GM23338 (cell line): Measurements from ENCODE around the gene SEM1. TPM values are rescaled to one million over a fixed set of nuclear protein-coding genes. Genes with fewer than 3 reads are reported as not detected.

Source experiments
- ATAC-seq: fragments of 200-7000 bp; cut with Tn5 transposase; 3 replicates; pipeline ENCODE4 v1.9.1; 2020
- DNase-seq: peaks from one replicate; pipeline ENCODE4 v3.0.0-alpha.2; 2015; ENCODE audit warnings: low spot score
- H2AFZ ChIP-seq: fragments of 200-600 bp; sonication (generic); 2 replicates; pipeline ENCODE4 v1.8.0; 2016; ENCODE audit warnings: antibody characterized with exemption, mild to moderate bottlenecking, moderate library complexity
- H3F3A ChIP-seq: fragments of 200-600 bp; sonication (generic); replicated peaks from 2 replicates; pipeline ENCODE4 v1.8.0; 2017; ENCODE audit warnings: antibody characterized with exemption, mixed run types, low read depth
- H3K27ac ChIP-seq: fragments of 200-600 bp; sonication (generic); 2 replicates; pipeline ENCODE4 v1.6.1; 2016; ENCODE audit warnings: low read depth
- H3K27me3 ChIP-seq: fragments of 200-600 bp; sonication (generic); 2 replicates; pipeline ENCODE4 v1.8.0; 2016; ENCODE audit warnings: mild to moderate bottlenecking, mixed run types, moderate library complexity; ENCODE audit not compliant: insufficient read depth
- H3K36me3 ChIP-seq: fragments of 200-600 bp; sonication (generic); 2 replicates; pipeline ENCODE4 v1.8.0; 2016; ENCODE audit warnings: mild to moderate bottlenecking; ENCODE audit not compliant: insufficient read depth
- H3K4me1 ChIP-seq: fragments of 200-600 bp; sonication (generic); 2 replicates; pipeline ENCODE4 v1.8.0; 2016; ENCODE audit warnings: mild to moderate bottlenecking, moderate library complexity; ENCODE audit not compliant: insufficient read depth
- H3K4me2 ChIP-seq: fragments of 200-600 bp; sonication (generic); 2 replicates; pipeline ENCODE4 v1.7.1; 2017; ENCODE audit warnings: mixed run types
- H3K4me3 ChIP-seq: fragments of 200-600 bp; sonication (generic); 2 replicates; pipeline ENCODE4 v1.6.1; 2016; ENCODE audit warnings: mixed run types
- H3K79me2 ChIP-seq: fragments of 200-600 bp; sonication (generic); replicated peaks from 2 replicates; pipeline ENCODE4 v1.8.0; 2017; ENCODE audit warnings: mild to moderate bottlenecking; ENCODE audit not compliant: insufficient read depth
- H3K9me2 ChIP-seq: fragments of 200-600 bp; sonication (generic); 2 replicates; pipeline ENCODE4 v1.8.0; 2017; ENCODE audit not compliant: insufficient read depth
- H4K20me1 ChIP-seq: fragments of 200-600 bp; sonication (generic); replicated peaks from 2 replicates; pipeline ENCODE4 v1.8.0; 2017; ENCODE audit warnings: mild to moderate bottlenecking; ENCODE audit not compliant: insufficient read depth
- H3K27ac Mint-ChIP-seq: 2 replicates; pipeline ENCODE4 v1.8.0; 2020; ENCODE audit warnings: inconsistent platforms, mild to moderate bottlenecking, moderate library complexity, mixed read lengths
- H3K27me3 Mint-ChIP-seq: 3 replicates; pipeline ENCODE4 v1.8.0; 2022; ENCODE audit warnings: low read depth, mild to moderate bottlenecking, moderate library complexity, mixed read lengths, inconsistent platforms; ENCODE audit not compliant: insufficient read depth, poor library complexity
- H3K36me3 Mint-ChIP-seq: 3 replicates; pipeline ENCODE4 v1.8.0; 2021; ENCODE audit warnings: low read depth, mild to moderate bottlenecking, inconsistent platforms, moderate library complexity, mixed read lengths
- H3K4me1 Mint-ChIP-seq: 3 replicates; pipeline ENCODE4 v1.8.0; 2020; ENCODE audit warnings: mild to moderate bottlenecking, inconsistent platforms, mixed read lengths
- H3K4me3 Mint-ChIP-seq: 3 replicates; pipeline ENCODE4 v1.8.0; 2021; ENCODE audit warnings: moderate library complexity, mild to moderate bottlenecking, inconsistent platforms, mixed read lengths
- H3K9me3 Mint-ChIP-seq: 3 replicates; pipeline ENCODE4 v1.8.0; 2020; ENCODE audit warnings: moderate library complexity, mild to moderate bottlenecking, inconsistent platforms, mixed read lengths
- CREB1 ChIP-seq: fragments of 250-450 bp; sonication (Bioruptor Pico); IDR thresholded peaks from 2 replicates; pipeline ENCODE4 v1.5.0; 2020; ENCODE audit warnings: low read depth, mild to moderate bottlenecking, moderate library complexity
- CTCF ChIP-seq, 2 experiments: fragments of 200-600 bp in 1 of 2; sonication (generic) in 1 of 2; conservative IDR thresholded peaks; 2 replicates each; pipeline versions ENCODE4 v1.5.1 to v1.6.1; 2016 to 2017; ENCODE audit warnings: antibody characterized with exemption in 2 of 2, low read depth in 2 of 2, mild to moderate bottlenecking in 2 of 2, moderate library complexity in 1 of 2
- EZH2 ChIP-seq: fragments of 200-600 bp; sonication (generic); IDR thresholded peaks from one replicate; pipeline ENCODE4 v1.8.0; 2017; ENCODE audit warnings: antibody characterized with exemption, mild to moderate bottlenecking, low read depth; ENCODE audit not compliant: unreplicated experiment
- EZH2phosphoT487 ChIP-seq: fragments of 200-600 bp; sonication (generic); IDR thresholded peaks from one replicate; pipeline ENCODE4 v1.8.1; 2018; ENCODE audit warnings: antibody characterized with exemption; ENCODE audit not compliant: unreplicated experiment
- JUNB ChIP-seq: IDR thresholded peaks from one replicate; pipeline ENCODE4 v1.6.1; 2016; ENCODE audit warnings: antibody characterized with exemption; ENCODE audit not compliant: unreplicated experiment
- NANOG ChIP-seq: IDR thresholded peaks from 2 replicates; pipeline ENCODE4 v1.6.1; 2016; ENCODE audit warnings: antibody characterized with exemption, borderline replicate concordance
- POLR2AphosphoS5 ChIP-seq: IDR thresholded peaks from 2 replicates; pipeline ENCODE4 v1.6.1; 2016; ENCODE audit warnings: antibody characterized with exemption, low read depth
- REST ChIP-seq: IDR thresholded peaks from one replicate; pipeline ENCODE4 v1.6.1; 2018; ENCODE audit warnings: antibody characterized with exemption; ENCODE audit not compliant: unreplicated experiment
- STAT1 ChIP-seq: IDR thresholded peaks from one replicate; pipeline ENCODE4 v1.6.1; 2016; ENCODE audit warnings: antibody characterized with exemption; ENCODE audit not compliant: unreplicated experiment
- ZNF114 ChIP-seq: fragments of 250-450 bp; sonication (Bioruptor Pico); IDR thresholded peaks from 2 replicates; pipeline ENCODE4 v1.5.0; 2020; ENCODE audit warnings: mild to moderate bottlenecking, moderate library complexity
- ZNF331 ChIP-seq: fragments of 250-450 bp; sonication (Bioruptor Pico); IDR thresholded peaks from 2 replicates; pipeline ENCODE4 v1.5.0; 2020; ENCODE audit warnings: low read depth, mild to moderate bottlenecking, moderate library complexity
- ZNF462 ChIP-seq: fragments of 250-450 bp; sonication (Bioruptor Pico); IDR thresholded peaks from 2 replicates; pipeline ENCODE4 v1.5.0; 2020; ENCODE audit warnings: mild to moderate bottlenecking, moderate library complexity
- polyA plus RNA-seq: library from polyadenylated mRNA; unstranded; fragments of >200 nt; fragmentation: Nextera tagmentation; extraction: Ambion mirVana; gene quantifications from 2 replicates; pipeline ENCODE4 v1.2.1, GENCODE V29; 2016
- total RNA-seq: library from RNA; depleted of rRNA; stranded (reverse); fragments of >200 nt; shearing (Covaris generic); gene quantifications from 2 replicates; pipeline ENCODE4 v1.2.3, GENCODE V29; 2014
- TF ChIP-seq, protein P1 (sequence below): IDR thresholded peaks from 2 replicates; pipeline ENCODE4 v1.6.1; 2016; ENCODE audit warnings: antibody characterized with exemption

SEM1 gene
- total and polyA plus RNA-seq, 2 experiments from 2014 or later = 71.7 to 1,042 TPM

GRCh38 chr7:96739609-96740008 is 30.0 kb upstream of the SEM1 start:
- TF ChIP-seq EZH2 (no peak), ZNF462 (CRISPR knock-in tag) (no peak), CTCF (conservative IDR thresholded peaks at IDR 0.05; ENCODE audit: low read depth in 2 of 2) (no peak), EZH2phosphoT487 (no peak), REST (no peak), JUNB (no peak), ZNF114 (CRISPR knock-in tag) (no peak), STAT1 (no peak), POLR2AphosphoS5 (no peak), NANOG (no peak), CREB1 (CRISPR knock-in tag) (no peak), ZNF331 (CRISPR knock-in tag) (no peak)
- TF ChIP-seq, protein P1, sequence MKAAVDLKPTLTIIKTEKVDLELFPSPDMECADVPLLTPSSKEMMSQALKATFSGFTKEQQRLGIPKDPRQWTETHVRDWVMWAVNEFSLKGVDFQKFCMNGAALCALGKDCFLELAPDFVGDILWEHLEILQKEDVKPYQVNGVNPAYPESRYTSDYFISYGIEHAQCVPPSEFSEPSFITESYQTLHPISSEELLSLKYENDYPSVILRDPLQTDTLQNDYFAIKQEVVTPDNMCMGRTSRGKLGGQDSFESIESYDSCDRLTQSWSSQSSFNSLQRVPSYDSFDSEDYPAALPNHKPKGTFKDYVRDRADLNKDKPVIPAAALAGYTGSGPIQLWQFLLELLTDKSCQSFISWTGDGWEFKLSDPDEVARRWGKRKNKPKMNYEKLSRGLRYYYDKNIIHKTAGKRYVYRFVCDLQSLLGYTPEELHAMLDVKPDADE = no peak
- Mint-ChIP-seq H3K4me1 (peaks cover 20% of the 10 kb centered on the region; the same call in 2 of the 3 replicates), H3K36me3 (no peaks in the 10 kb centered on the region), H3K4me3 (0 out of 3 replicates have a peak overlapping the region, but pooled peaks have one; percentile 3), H3K27me3 (no peaks in the 10 kb centered on the region), H3K9me3 (no peaks in the 10 kb centered on the region), H3K27ac (no peak overlapping the region)
- H4K20me1 ChIP-seq = no peaks in the 10 kb centered on the region
- no peaks in the 10 kb centered on the region for H3K79me2 ChIP-seq
- no peaks in the 10 kb centered on the region for H3K9me2 ChIP-seq
- H2AFZ ChIP-seq = no peak overlapping the region
- no peaks in the 10 kb centered on the region for H3K36me3 ChIP-seq
- no peak overlapping the region for H3K27ac ChIP-seq
- H3K4me1 ChIP-seq = peaks cover 18% of the 10 kb centered on the region
- DNase-seq = peak; percentile 18
- ATAC-seq = peak; percentile 80
- H3K27me3 ChIP-seq = no peaks in the 10 kb centered on the region
- H3K4me3 ChIP-seq = peak overlapping the region; percentile 25; the same call in 1 of the 2 replicates
- peak overlapping the region; percentile 35 for H3K4me2 ChIP-seq
- H3F3A ChIP-seq = no peaks in the 10 kb centered on the region
